HG02938 (cell line): ENCODE data around the gene EIPR1.
"Not testable (repeated sequence)": the region's sequence is repeated elsewhere in the genome, so short reads cannot be mapped to it uniquely, and the experiment has no call there.

ENCODE experiments used
- ATAC-seq: cut with Tn5 transposase; IDR thresholded peaks from one replicate; pipeline ENCODE4 v1.9.1; 2021; ENCODE audit warnings: mild to moderate bottlenecking, moderate library complexity; ENCODE audit not compliant: unreplicated experiment

Gene EIPR1

DNA sequence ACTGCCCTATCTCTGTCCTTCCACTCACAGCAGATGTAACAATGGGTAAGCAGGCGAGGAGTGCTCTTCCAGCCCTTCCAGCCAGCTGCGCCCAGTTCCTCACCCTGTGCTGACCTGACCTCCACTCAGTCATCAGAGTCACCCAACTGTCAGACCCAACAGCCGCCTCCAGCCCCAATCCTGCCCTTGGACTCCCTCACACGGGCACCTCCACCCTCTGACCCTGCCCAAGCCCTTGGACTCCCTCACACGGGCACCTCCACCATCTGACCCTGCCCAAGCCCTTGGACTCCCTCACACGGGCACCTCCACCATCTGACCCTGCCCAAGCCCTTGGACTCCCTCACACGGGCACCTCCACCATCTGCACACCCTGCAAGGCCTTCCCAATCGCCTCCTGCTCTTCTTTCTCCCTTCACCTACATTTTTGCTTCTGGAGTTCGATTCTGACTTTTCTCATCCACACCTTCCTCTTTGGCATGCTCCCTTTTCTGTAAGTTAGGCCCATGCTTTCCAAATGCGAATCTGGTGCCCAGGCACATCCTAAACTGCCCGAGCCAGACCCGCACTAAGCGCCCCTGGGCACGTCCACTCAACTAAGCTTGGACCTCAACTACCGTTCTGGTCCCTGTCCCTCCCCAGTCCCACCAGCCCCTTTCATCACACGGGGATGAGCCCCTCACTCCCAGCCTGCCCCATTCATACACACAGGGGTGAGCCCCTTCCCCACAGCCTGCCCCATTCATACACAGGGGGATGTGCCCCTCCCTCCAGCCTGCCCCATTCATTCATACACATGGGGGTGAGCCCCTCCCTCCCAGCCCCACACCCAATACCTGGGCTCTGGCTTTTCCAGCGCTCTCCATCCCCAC is 15.9 kb downstream of the EIPR1 start:
- ATAC-seq = no peak

DNA sequence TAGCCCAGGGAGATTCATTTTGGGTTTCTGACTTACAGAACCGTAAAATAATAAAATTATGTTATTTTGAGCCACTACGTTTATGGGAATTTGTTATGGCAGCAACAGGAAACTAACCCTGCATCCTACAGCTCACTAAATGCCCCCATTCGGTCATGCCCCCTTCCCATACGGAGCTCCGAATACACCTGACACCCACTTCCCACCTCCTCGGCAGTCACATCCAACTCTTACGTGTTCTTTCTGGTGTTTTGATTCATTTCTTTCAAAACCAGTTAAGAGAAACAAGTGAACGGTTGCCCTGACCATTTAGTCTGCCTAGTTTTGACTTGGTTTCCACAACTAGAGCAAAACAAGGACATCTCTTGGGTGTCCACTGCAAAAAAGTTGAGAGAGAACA is 19.7 kb downstream of the EIPR1 start:
- ATAC-seq = no peak

DNA sequence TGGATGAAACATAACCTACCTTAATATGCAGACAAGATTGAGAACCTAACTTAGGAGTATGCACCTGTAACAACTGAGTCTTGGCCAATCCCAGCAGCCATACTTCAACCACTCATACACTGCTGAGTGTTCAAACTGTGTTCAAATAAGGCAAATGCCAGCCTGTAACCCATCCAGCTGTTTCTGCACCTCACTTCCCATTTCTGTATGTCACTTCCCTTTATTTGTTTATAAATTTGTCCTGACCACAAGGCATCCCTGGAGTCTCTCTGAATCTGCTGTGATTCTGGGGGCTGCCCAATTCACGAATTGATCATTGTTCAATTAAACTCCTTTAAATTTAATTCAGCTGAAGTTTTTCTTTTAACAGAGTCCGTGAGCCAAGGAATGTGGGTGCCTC is 20.2 kb downstream of the EIPR1 start:
- ATAC-seq = not testable (repeated sequence)

DNA sequence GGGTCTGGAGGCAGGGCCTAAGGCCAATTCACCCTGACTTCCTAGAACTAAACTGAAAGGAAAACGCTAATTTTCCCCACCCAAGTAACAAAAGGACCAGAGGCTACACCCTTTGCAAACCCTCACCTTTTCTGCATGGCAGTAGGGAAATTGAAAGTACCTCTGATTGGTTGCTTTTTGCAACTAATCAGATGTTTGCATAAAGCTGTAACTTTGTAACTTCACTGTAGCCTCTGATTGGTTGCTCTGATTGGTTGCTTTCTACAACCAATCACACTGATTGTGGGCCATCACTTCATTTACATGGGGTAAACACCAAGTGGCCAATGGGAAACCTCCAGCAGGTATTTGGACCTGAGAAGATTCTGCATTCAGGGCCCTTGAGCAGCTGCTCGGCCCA is 20.8 kb downstream of the EIPR1 start:
- no peak for ATAC-seq

DNA sequence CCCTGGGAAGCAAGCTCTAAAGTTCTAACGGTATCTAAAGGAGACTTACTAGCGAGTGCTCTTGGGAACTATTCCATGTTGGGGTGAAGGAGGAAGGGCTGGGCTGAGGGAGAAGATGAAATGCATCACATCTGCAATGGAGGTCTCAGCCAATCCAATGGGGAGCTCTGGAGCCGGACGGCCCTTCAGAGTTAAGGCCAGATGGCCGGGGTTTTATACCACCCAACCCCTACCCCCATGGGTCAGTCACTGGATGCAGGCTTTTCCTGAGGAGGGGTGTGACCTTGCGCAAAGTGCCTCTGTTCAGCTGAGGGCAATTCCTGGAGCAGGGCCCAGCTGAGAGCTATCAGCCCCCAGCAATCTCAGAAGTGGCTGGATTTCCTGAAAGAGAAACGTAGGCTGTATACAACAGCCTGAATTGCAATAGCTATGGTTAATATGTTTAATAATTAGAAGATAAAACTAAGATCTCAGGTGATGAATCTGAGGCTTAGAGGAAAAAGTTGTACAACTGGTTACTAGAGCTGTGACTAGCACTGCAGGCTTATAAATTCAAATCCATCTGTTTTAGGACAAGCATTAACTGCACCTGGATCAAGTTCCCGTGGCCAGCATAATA is 21.6 kb downstream of the EIPR1 start:
- no peak for ATAC-seq

DNA sequence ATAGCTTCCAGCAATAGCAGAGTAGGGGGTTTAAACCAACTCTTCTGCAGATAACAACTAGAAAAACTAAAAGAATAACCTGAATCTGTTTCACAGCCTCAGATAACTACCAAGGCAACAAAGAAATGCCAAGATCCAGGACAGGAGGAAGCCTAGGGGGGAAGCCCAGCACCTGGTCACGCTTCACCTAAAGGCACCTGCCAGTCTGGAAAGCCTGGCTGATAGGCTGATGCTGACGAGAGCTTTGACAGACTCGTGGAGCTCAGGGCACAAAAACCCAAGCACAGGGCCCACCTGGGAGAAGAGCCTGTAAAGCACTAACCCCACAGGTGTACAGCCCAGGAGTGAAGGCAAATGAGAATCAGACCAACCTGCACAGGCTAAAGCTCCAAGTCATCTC is 22.6 kb downstream of the EIPR1 start:
- no peak for ATAC-seq

DNA sequence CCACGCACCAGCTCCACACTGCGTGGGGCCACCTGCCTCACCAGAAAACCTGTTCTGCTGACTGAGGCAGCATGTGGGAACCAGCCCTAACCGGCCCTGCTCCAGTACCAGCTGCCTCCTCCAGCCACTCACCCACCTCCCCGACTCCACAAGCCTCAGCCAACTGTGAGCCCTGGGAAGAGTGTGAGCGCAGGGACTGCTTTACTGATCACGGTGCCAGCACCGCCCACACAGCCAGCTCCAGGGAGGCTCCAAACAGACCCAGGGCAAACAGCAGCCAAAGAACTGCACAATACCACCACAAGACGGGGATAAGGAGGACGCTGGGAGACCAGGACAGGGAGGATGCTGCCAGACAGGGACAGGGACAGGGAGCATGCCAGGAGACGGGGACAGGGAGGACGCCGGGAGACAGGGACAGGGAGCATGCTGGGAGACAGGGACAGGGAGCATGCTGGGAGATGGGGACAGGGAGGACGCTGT is 28.4 kb downstream of the EIPR1 start:
- ATAC-seq = no peak

DNA sequence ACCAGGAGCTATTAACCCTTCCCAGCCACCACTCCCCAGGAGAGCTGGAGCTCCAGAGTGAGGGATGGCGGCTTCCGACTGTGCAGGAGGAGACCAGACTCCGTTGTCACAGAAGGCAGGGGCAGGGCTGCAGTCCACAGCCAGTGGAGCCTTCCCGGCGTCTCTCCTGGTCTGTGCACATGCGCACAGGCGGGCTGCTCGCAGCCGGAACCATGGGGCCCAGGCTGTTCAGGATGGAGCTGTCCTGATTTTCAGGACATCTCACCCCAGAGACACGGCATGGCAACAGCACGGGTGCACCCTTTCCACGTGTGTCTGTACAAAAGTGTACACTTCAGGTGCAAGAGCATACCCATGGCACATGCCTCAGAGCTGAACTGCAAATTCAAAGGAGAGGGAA is 28.9 kb downstream of the EIPR1 start:
- ATAC-seq = no peak

DNA sequence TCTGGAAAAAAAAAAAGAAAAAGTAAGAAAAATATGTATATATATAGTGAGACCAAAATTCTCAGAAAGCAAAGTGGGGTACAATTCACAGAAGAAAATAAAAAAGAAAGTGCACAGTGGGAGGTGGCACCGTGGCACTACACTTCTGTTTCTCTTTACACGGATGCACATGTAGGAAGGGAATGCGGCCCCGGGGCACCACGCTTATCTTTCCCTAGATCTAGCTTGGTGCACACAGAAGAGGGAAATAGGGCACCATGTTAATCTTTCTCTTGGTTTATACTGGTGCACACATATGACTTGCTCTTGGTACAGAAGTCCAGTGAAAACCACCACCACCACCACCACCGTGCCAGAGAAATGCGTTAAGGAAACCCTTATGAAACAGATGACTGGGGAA is 32.0 kb downstream of the EIPR1 start:
- no peak for ATAC-seq

DNA sequence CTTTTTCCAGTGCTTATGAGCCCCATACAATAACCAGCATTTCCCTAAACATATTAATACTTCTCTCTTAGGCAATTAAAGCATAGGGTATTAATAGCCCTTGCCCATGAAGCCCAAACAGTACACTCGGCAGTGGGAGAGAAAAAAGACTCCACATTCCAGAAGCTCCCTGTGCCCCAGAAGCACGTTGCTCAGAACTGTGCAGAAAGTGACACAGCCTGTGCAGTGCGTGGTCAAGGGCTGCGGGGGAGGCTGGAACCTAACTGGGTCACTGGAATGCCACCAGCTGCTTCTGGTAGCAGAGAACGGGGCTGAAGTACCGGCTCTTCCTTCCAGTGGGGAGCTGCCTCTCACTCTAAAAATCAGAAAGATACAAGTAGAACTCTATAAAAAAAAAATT is 32.7 kb downstream of the EIPR1 start:
- no peak for ATAC-seq

DNA sequence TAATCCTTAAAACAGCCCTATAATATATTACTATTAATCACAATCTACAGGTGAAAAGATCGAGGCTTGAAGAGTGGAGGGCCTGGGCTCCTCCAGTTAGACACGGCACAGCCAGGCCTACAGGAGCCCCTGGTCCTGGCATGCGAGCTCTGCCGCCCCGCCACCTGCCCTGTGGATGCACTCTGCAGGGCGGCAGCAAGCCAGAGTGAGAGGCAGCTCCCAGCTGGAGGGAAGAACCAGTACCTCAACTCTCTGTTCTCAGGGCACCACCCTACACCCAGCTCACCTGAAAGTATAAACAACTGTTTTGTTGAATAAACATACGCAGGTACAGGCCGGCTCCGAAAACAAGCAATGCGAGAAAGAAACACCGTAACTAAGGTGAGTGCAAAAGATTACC is 34.6 kb downstream of the EIPR1 start:
- ATAC-seq = no peak

DNA sequence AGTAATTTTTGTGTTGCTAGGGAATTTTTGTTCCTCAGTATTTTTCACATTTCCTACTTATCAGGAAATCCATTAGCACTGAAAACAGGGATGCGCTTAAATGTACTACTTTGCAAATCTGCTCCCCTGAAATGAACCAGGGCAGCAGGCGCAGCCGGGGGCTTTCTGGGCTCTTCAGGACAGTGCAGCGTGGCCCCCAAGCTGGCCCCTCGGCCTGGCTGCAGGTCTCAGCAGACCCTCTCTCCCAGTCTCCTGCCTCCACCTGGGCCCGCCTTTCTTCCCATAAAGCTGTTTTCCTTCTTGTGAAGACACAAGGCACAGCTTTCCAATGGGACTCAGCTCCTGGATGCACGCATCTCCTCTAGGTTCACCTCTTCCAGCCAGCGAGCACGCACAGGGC is 35.3 kb downstream of the EIPR1 start:
- ATAC-seq = no peak

DNA sequence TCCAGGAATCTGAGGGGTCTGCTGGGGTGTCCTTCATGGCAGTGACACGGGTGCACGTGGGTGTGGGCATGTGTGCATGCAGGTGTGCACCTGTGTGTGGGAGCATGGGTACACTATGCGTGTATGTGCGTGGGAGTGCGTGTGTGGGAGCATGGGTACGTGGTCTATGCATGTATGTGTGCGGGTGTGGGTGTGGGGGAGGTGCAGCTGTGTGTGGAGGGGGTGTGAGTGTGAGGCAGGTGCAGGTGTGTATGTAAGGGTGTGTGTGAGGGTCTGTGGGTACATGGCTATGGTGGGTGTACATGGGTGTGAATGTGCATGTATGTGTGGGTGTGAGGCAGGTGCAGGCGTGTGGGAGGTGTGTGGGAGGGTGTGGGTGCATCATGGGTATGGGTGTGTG is 36.3 kb downstream of the EIPR1 start:
- no peak for ATAC-seq

DNA sequence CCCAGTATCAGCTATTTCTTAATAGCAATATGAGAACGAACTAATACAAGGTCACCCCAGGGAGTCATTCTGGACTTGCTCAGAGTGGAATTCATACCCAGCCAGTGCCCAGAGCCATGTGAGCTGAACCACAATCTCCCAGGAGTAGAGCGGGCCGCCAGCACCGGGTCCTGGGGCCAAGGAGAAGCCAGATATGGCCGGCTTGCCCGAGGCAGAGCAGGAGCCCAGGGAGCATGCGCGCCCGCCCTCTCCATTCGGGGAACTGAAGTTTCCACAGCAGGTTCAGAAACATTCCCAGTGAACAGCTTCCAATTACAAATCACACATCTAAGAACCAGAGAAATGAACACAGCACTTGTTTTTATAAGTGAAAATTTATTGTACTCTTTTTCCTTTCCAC is 37.5 kb downstream of the EIPR1 start:
- no peak for ATAC-seq

DNA sequence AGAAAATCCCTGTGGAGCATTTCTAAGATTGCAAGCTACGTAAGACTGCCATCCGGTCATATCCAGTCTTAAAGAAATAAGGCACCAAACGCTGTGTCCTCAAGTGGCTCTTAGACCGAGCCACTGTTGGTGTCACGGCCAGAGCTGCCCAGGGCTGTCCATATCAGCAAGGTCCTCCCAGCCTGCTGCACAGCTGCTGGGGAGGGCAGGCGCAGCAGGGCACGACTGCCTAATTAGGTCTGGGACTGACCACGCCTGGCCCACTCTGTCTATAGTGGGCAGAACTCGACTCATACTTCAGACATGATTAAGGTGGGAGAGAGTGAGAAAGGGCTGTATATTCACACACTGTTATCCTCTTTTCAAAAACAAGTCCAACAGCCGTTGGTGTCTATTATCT is 39.3 kb downstream of the EIPR1 start:
- ATAC-seq = no peak

DNA sequence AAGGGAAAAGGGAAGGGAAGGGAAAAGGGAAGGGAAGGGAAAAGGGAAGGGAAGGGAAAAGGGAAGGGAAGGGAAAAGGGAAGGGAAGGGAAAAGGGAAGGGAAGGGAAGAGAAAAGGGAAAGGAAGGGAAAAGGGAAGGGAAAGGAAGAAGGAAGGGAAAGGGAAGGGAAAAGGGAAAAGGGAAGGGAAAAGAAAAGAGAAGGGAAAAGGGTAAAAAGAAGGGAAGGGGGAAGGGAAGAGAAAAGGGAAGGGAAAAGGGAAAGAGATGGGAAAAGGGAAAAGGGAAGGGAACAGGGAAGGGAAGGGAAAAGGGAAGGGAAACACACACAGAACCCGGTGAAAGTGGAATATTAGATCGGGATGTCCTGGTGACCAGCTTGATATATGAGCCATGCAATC is 40.8 kb downstream of the EIPR1 start:
- no peak for ATAC-seq

DNA sequence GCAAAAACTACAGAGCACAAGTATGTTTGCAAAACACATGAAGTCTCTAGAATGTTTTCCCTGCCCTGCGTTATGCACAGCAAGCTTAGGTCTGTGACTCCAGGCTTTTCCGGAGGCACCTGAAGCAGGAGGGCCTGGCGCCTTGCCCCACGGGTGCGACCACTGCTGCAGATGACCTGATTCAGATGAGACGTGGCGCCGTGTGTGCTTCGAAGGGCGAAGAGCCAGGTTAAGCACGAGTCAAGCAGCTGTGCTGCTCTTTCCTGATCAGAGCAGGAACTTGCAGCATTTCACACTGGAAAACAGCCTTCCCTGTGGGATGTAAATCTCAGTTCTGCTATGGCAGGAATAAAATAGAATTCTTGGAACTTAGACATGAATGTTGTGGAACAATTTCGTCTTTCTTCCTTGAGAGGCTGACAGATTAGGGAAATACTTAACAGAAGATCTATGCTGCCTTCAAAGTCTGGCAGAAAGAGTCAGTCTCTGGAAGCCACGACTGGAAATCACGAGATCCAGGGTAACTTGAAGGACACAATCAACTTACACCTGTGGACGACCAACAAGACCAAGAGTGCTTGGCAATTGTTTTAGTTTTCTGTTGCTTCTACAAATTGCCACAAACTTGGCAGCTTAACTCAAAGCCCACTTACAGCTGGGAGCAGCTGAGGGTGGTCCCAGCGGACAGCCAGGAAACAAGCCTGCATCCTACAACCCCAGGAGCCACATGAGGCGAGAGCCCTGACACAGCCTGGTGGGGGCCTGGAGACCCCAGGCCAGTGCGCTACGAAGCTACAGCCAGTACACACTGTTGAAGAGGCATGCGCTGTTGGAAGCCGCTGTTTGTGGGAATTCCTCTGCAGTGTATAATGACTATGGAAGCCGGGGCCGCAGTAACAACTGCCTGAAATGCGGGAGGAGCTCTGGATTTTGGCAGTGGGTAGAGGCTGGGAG is 42.9 kb downstream of the EIPR1 start:
- no peak for ATAC-seq

DNA sequence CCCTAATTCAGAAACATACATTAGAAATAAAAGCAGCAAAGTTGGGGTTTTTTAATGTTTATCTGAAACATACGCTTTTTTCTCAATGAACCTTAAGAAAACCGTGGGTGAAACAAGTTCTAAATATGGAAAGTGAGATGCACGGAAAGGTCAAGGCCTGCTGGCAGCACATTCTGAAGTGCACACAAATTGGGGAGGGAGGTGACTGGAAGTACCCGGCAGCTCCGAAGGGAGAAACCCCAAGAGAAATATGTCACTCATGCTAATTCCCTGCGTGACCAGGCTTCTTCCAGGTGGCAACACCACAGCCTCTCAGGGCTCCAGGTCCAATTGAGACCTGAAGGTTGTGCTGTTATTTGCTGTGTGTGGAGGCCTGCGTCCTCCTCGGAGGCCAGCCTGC is 45.5 kb downstream of the EIPR1 start:
- ATAC-seq = no peak

DNA sequence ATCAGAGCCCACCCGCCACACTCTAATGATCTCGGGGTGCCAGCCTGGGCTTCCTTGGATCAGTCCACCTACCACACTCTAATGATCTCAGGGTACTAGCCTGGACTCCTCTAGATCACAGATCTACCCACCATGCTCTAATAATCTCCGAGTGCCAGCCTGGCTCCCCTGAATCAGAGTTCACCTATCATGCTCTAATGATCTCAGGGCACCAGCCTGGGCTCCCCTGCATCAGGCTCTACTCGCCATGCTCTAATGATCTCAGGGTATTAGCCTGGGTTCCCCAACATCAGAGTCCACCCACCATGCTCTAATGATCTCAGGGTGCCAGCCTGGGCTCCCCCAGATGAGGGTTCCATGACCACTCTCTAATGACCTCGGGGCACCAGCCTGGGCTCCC is 48.1 kb downstream of the EIPR1 start:
- ATAC-seq = no peak

DNA sequence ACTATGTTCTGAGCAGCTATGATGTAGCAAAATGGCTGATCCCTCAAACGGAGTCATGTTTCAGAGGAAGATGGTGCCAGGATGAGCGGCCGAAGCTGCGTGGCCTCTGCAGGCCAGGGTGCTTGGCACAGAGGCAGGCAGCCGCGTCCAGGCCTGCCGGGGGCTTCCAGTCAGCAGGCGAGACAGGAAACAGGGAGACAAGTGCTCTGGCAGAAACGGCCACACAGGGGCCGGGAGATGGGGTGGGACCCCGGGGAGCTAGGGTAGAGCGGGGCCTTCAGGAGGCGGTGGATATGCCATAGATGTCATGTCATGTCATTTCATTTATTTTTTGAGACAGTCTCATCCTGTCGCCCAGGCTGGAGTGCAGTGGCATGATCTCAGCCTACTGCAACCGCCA is 50.7 kb downstream of the EIPR1 start:
- no peak for ATAC-seq

DNA sequence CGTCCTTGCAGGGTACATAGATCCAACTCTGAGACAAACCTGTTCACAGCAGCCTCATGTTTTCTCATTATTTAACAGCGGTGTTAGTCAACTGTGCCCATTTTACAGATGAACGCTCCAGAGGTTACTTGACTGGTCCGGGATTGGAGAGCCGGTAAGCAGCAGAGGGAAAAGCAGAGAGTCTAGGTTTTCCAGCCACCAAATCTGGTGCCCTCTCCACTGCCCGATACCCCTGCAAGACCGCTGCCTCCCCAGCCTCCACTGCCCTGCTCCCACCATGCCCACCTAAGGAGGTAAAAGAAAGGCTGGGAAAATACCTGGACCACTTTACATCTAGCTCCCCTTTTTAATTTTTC is 51.5 kb downstream of the EIPR1 start:
- no peak for ATAC-seq
